NCI-H2196 treated with DMSO at 0.1 percent for 48 hours (cell line): Measurements from ENCODE around the gene SLC22A8.
"Not testable (repeated sequence)": the region's sequence is repeated elsewhere in the genome, so short reads cannot be mapped to it uniquely, and the experiment has no call there.

Source experiments
- DNase-seq: peaks from one replicate; lab custom pipeline; 2025; ENCODE audit not compliant: unreplicated experiment; lab: John Stamatoyannopoulos, UW

SLC22A8 gene

GRCh38 chr11:62994775-62995174 lies 20.9 kb downstream of the SLC22A8 start:
- no peak for DNase-seq

GRCh38 chr11:62988276-62988675 lies 27.4 kb downstream of the SLC22A8 start:
- DNase-seq, result no peak

- DNase-seq, result no peak
Measured at GRCh38 chr11:62985041-62985750, 30.4 kb downstream of the SLC22A8 start.

GRCh38 chr11:62984451-62984991 lies 31.1 kb downstream of the SLC22A8 start, which contains the start of gene SLC22A6:
TSS of gene SLC22A6 (minus strand) at chr11:62984967. CDS start at chr11:62984690, 277 bp downstream.
- DNase-seq, result no peak

GRCh38 chr11:62983536-62984199 lies 32.0 kb downstream of the SLC22A8 start:
- no peak for DNase-seq

GRCh38 chr11:62981743-62982142 lies 33.9 kb downstream of the SLC22A8 start:
- DNase-seq, result no peak

GRCh38 chr11:62980133-62980760 lies 35.4 kb downstream of the SLC22A8 start:
- no peak for DNase-seq

- no peak for DNase-seq
Measured at GRCh38 chr11:62976109-62976508, 39.5 kb downstream of the SLC22A8 start.

GRCh38 chr11:62974848-62975522 lies 40.7 kb downstream of the SLC22A8 start:
- peak; percentile 12 for DNase-seq

- DNase-seq, result no peak
Measured at GRCh38 chr11:62965574-62965973, 50.1 kb downstream of the SLC22A8 start.

- no peak for DNase-seq
Measured at GRCh38 chr11:62962391-62962790, 53.2 kb downstream of the SLC22A8 start.

- DNase-seq, result no peak
Measured at GRCh38 chr11:62961017-62961570, 54.5 kb downstream of the SLC22A8 start.

- DNase-seq, result no peak
Measured at GRCh38 chr11:62959422-62959980, 56.1 kb downstream of the SLC22A8 start.

- no peak for DNase-seq
Measured at GRCh38 chr11:62958547-62959421, 56.9 kb downstream of the SLC22A8 start.

GRCh38 chr11:62957147-62957546 lies 58.5 kb downstream of the SLC22A8 start:
- DNase-seq, result no peak

GRCh38 chr11:62954478-62954877 lies 61.2 kb downstream of the SLC22A8 start:
- DNase-seq, result no peak

GRCh38 chr11:62953811-62954210 lies 61.8 kb downstream of the SLC22A8 start:
- DNase-seq, result no peak

- DNase-seq, result no peak
Measured at GRCh38 chr11:62948765-62949320, 66.8 kb downstream of the SLC22A8 start.

- not testable (repeated sequence) for DNase-seq
Measured at GRCh38 chr11:62945538-62945937, 70.1 kb downstream of the SLC22A8 start.
